SU-DHL-6 (cell line): ENCODE measurements around the gene RGCC.

Source experiments
- H2AFZ ChIP-seq: fragments of 200-600 bp; sonication (generic); 2 replicates; pipeline ENCODE4 v1.6.1; 2014; ENCODE audit warnings: low read depth, mild to moderate bottlenecking, moderate library complexity, mixed read lengths, antibody characterized with exemption, low read length; ENCODE audit not compliant: severe bottlenecking
- H3F3A ChIP-seq: fragments of 200-600 bp; shearing (Covaris generic); 2 replicates; pipeline ENCODE4 v1.6.0; 2016; ENCODE audit warnings: antibody characterized with exemption, mild to moderate bottlenecking; ENCODE audit not compliant: insufficient read depth
- H3K27ac ChIP-seq: fragments of 200-600 bp; sonication (generic); 2 replicates; pipeline ENCODE4 v1.5.1; 2016; ENCODE audit warnings: low read depth, mild to moderate bottlenecking, low read length, moderate library complexity, mixed read lengths
- H3K27me3 ChIP-seq: fragments of 200-600 bp; sonication (generic), shearing (Covaris generic); 2 replicates; pipeline ENCODE4 v1.6.0; 2014; ENCODE audit warnings: mild to moderate bottlenecking, low read length
- H3K36me3 ChIP-seq: fragments of 200-600 bp; sonication (generic); 2 replicates; pipeline ENCODE4 v1.6.1; 2014; ENCODE audit warnings: mild to moderate bottlenecking, low read length, mixed read lengths
- H3K4me2 ChIP-seq: fragments of 300-600, 200-600 bp; shearing (Covaris generic), sonication (generic); 2 replicates; pipeline ENCODE4 v1.6.0; 2014; ENCODE audit warnings: low read length, low read depth, mild to moderate bottlenecking; ENCODE audit not compliant: poor library complexity, severe bottlenecking
- H3K4me3 ChIP-seq: fragments of 200-600 bp; sonication (generic); 2 replicates; pipeline ENCODE4 v1.5.1; 2014; ENCODE audit warnings: antibody characterized with exemption, low read length, mild to moderate bottlenecking, mixed read lengths; ENCODE audit not compliant: insufficient read depth, poor library complexity, severe bottlenecking
- H3K79me2 ChIP-seq: fragments of 200-600 bp; sonication (generic); 2 replicates; pipeline ENCODE4 v1.6.1; 2014; ENCODE audit warnings: mild to moderate bottlenecking, low read length, moderate library complexity; ENCODE audit not compliant: insufficient read depth
- H3K9ac ChIP-seq: fragments of 200-600 bp; sonication (generic); 2 replicates; pipeline ENCODE4 v1.7.0; 2014; ENCODE audit warnings: mild to moderate bottlenecking, low read length
- H3K9me2 ChIP-seq: fragments of 200-600 bp; sonication (generic); replicated peaks from 2 replicates; pipeline ENCODE4 v1.6.1; 2014; ENCODE audit warnings: low read length; ENCODE audit not compliant: insufficient read depth
- H3K9me3 ChIP-seq: fragments of 200-600 bp; sonication (generic); 2 replicates; pipeline ENCODE4 v1.6.1; 2014; ENCODE audit warnings: low read length, mixed read lengths; ENCODE audit not compliant: insufficient read depth
- H4K20me1 ChIP-seq: fragments of 200-600 bp; sonication (generic); 2 replicates; pipeline ENCODE4 v1.6.1; 2014; ENCODE audit warnings: low read depth, mild to moderate bottlenecking, antibody characterized with exemption, low read length, moderate library complexity, mixed read lengths
- EZH2phosphoT487 ChIP-seq: fragments of 200-600 bp; sonication (generic), shearing (Covaris generic); conservative IDR thresholded peaks from 2 replicates; pipeline ENCODE4 v1.6.1; 2018; ENCODE audit warnings: mild to moderate bottlenecking, antibody characterized with exemption, low read length, moderate library complexity, mixed read lengths
- TF ChIP-seq, protein P1 (sequence below): fragments of 200-600 bp; sonication (generic); IDR thresholded peaks from one replicate; pipeline ENCODE4 v1.5.1; 2017; ENCODE audit warnings: antibody characterized with exemption, mild to moderate bottlenecking, low read length, moderate library complexity; ENCODE audit not compliant: insufficient read depth, poor library complexity, severe bottlenecking

RGCC gene

DNA sequence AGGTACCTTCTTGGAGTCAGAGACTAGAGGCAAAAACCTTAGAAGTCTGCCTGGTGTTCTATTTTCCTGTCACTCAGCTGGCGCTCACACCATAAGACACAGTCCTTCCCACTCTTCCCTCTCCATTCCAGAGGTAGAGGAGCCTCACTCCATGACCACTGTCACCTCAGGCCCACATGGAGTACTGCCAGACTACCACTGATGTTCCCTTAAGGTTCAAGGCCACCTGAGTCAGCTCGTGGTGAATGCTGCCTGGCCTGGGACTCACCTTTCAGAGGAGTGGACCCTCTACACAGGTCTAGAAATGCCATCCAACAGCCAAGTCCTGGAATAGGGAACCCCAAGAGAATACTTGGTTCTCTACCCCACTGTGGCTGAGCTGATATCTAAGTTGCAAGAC lies 29.9 kb downstream of the RGCC start:
- no peak for TF ChIP-seq EZH2phosphoT487
- TF ChIP-seq, protein P1, sequence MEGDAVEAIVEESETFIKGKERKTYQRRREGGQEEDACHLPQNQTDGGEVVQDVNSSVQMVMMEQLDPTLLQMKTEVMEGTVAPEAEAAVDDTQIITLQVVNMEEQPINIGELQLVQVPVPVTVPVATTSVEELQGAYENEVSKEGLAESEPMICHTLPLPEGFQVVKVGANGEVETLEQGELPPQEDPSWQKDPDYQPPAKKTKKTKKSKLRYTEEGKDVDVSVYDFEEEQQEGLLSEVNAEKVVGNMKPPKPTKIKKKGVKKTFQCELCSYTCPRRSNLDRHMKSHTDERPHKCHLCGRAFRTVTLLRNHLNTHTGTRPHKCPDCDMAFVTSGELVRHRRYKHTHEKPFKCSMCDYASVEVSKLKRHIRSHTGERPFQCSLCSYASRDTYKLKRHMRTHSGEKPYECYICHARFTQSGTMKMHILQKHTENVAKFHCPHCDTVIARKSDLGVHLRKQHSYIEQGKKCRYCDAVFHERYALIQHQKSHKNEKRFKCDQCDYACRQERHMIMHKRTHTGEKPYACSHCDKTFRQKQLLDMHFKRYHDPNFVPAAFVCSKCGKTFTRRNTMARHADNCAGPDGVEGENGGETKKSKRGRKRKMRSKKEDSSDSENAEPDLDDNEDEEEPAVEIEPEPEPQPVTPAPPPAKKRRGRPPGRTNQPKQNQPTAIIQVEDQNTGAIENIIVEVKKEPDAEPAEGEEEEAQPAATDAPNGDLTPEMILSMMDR = no peak
- Histone ChIP-seq H3K9ac (no peak overlapping the region), H3K4me2 (no peak overlapping the region), H3K9me2 (no peaks in the 10 kb centered on the region), H3K27me3 (no peaks in the 10 kb centered on the region), H3K79me2 (no peaks in the 10 kb centered on the region), H3K9me3 (no peaks in the 10 kb centered on the region), H2AFZ (no peak overlapping the region), H3K4me3 (no peak overlapping the region), H3K36me3 (no peaks in the 10 kb centered on the region), H4K20me1 (no peaks in the 10 kb centered on the region), H3F3A (no peaks in the 10 kb centered on the region), H3K27ac (no peak overlapping the region)

DNA sequence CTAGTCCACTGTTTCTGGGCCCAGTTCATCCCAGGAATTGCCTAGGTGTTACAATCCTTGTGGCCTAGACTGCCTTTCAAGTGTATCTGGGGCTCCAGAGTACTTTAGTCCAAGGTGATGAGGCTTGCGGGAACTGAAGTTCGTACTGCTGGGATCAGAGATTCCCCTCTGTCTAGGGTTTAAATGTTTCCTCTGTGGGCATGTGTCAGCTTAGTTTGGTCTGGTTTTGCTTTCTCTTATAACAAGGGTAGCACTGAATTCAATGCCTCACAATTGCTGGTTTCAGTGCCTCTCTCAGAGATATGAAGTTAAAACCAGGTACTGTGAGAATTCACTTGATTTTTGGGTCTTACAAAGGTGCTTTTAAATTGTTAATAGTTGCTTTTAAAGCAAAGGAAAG lies 30.8 kb downstream of the RGCC start:
- Histone ChIP-seq H3F3A (no peaks in the 10 kb centered on the region), H3K4me2 (no peak overlapping the region), H3K9me3 (no peaks in the 10 kb centered on the region), H3K27me3 (no peaks in the 10 kb centered on the region), H3K9me2 (no peaks in the 10 kb centered on the region), H2AFZ (no peak overlapping the region), H3K27ac (no peak overlapping the region), H3K9ac (no peak overlapping the region), H4K20me1 (no peaks in the 10 kb centered on the region), H3K79me2 (no peaks in the 10 kb centered on the region), H3K4me3 (no peak overlapping the region), H3K36me3 (no peaks in the 10 kb centered on the region)
- TF ChIP-seq, protein P1 = no peak
- no peak for TF ChIP-seq EZH2phosphoT487

DNA sequence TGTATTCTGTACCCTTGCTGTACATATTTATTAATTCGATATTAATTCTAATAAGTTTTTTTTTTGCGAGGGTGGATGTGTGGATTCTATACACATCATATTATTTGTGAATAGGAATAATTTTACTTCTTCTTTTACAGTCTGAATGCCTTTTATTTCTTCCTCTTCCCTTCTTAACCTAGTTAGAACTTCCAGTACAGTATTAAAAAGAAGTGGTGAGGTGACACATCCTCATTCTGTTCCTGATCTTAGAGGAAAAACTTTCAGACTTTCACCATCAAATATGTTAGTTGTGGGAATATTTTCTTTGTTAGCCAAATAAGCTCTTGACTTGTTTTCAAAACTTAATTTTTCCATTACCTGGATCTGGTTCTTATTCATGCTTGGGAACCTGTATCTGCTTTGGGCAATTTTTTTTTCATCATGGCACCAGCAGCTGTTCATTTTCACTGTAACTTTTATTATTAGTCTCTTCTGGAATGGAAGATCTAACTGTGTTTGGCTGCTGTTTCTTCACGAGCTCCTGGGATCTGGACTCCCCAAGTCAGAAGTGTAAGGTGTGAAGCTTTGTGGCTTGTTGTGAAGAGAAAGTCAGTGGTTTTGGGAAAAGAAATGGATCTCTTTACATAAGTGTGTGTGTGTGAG lies 33.1 kb downstream of the RGCC start:
- H3K4me2 ChIP-seq = no peak overlapping the region
- H3K9me2 ChIP-seq = no peaks in the 10 kb centered on the region
- H3K27ac ChIP-seq = no peak overlapping the region
- H3F3A ChIP-seq = no peaks in the 10 kb centered on the region
- H3K27me3 ChIP-seq = no peaks in the 10 kb centered on the region
- no peak overlapping the region for H3K9ac ChIP-seq
- no peak overlapping the region for H3K4me3 ChIP-seq
- no peaks in the 10 kb centered on the region for H3K36me3 ChIP-seq
- H3K9me3 ChIP-seq = no peaks in the 10 kb centered on the region
- H3K79me2 ChIP-seq = no peaks in the 10 kb centered on the region
- H2AFZ ChIP-seq = no peak overlapping the region
- TF ChIP-seq, protein P1 = no peak
- TF ChIP-seq EZH2phosphoT487 = no peak
- H4K20me1 ChIP-seq = no peaks in the 10 kb centered on the region
